H9 (cell line): ENCODE results near the gene TADA2A. TPM values are rescaled to one million over a fixed set of nuclear protein-coding genes. Genes with fewer than 3 reads are reported as not detected.

Experiments
- DNase-seq: peaks from one replicate; pipeline ENCODE4 v3.0.0-alpha.2; 2017
- H2AFZ ChIP-seq: one replicate; pipeline ENCODE4 v1.6.1; 2013; ENCODE audit warnings: mild to moderate bottlenecking, low read length, control low read depth, moderate library complexity
- H2AK5ac ChIP-seq: 2 replicates; pipeline ENCODE4 v1.6.1; 2013; ENCODE audit warnings: low read length, control low read depth, mixed read lengths; ENCODE audit not compliant: insufficient read length
- H2BK120ac ChIP-seq: one replicate; pipeline ENCODE4 v1.6.1; 2013; ENCODE audit warnings: low read depth, mild to moderate bottlenecking, low read length, control low read depth, inconsistent platforms; ENCODE audit not compliant: poor library complexity, severe bottlenecking
- H2BK12ac ChIP-seq: 2 replicates; pipeline ENCODE4 v1.6.1; 2013; ENCODE audit warnings: low read length, control low read depth, mixed read lengths, low read depth; ENCODE audit not compliant: insufficient read length
- H2BK15ac ChIP-seq: 2 replicates; pipeline ENCODE4 v1.6.1; 2013; ENCODE audit warnings: low read depth, low read length, control low read depth
- H2BK20ac ChIP-seq: one replicate; pipeline ENCODE4 v1.6.1; 2013; ENCODE audit warnings: low read depth, mild to moderate bottlenecking, low read length, control low read depth, inconsistent platforms; ENCODE audit not compliant: poor library complexity, severe bottlenecking
- H2BK5ac ChIP-seq: 2 replicates; pipeline ENCODE4 v1.6.1; 2013; ENCODE audit warnings: low read length, control low read depth, mixed read lengths; ENCODE audit not compliant: insufficient read length
- H3K14ac ChIP-seq: 2 replicates; pipeline ENCODE4 v1.6.1; 2013; ENCODE audit warnings: low read length, control low read depth; ENCODE audit not compliant: insufficient read depth
- H3K18ac ChIP-seq: 2 replicates; pipeline ENCODE4 v1.6.1; 2013; ENCODE audit warnings: low read depth, mild to moderate bottlenecking, mixed read lengths, low read length, control low read depth; ENCODE audit not compliant: insufficient read length
- H3K23ac ChIP-seq: 2 replicates; pipeline ENCODE4 v1.6.1; 2013; ENCODE audit warnings: low read length, control low read depth, mixed read lengths, low read depth; ENCODE audit not compliant: insufficient read length
- H3K23me2 ChIP-seq: 2 replicates; pipeline ENCODE4 v1.6.1; 2013; ENCODE audit warnings: low read depth, mild to moderate bottlenecking, mixed read lengths, low read length, control low read depth; ENCODE audit not compliant: insufficient read length, poor library complexity, severe bottlenecking
- H3K27ac ChIP-seq: 2 replicates; pipeline ENCODE4 v1.5.1; 2013; ENCODE audit warnings: low read length, control low read depth, mixed read lengths, low read depth; ENCODE audit not compliant: insufficient read length
- H3K27me3 ChIP-seq: 2 replicates; pipeline ENCODE4 v1.6.1; 2013; ENCODE audit warnings: low read length, control low read depth, inconsistent platforms; ENCODE audit not compliant: insufficient read depth
- H3K4ac ChIP-seq: 2 replicates; pipeline ENCODE4 v1.6.1; 2013; ENCODE audit warnings: low read depth, mild to moderate bottlenecking, control low read depth, inconsistent platforms, low read length, moderate library complexity
- H3K4me1 ChIP-seq: 2 replicates; pipeline ENCODE4 v1.6.1; 2013; ENCODE audit warnings: low read length, control low read depth, inconsistent platforms; ENCODE audit not compliant: insufficient read depth
- H3K4me2 ChIP-seq: 2 replicates; pipeline ENCODE4 v1.6.1; 2013; ENCODE audit warnings: low read length, control low read depth, mixed read lengths; ENCODE audit not compliant: insufficient read length, insufficient read depth
- H3K56ac ChIP-seq: 2 replicates; pipeline ENCODE4 v1.6.1; 2013; ENCODE audit warnings: low read depth, mild to moderate bottlenecking, mixed read lengths, low read length, control low read depth; ENCODE audit not compliant: insufficient read length
- H3K79me1 ChIP-seq: 2 replicates; pipeline ENCODE4 v1.6.1; 2013; ENCODE audit warnings: low read depth, mild to moderate bottlenecking, moderate library complexity, low read length, control low read depth, inconsistent platforms; ENCODE audit not compliant: insufficient read depth, poor library complexity, severe bottlenecking
- H3K79me2 ChIP-seq: 2 replicates; pipeline ENCODE4 v1.6.1; 2013; ENCODE audit warnings: low read length, control low read depth, inconsistent platforms; ENCODE audit not compliant: insufficient read depth
- H3K9ac ChIP-seq: 2 replicates; pipeline ENCODE4 v1.6.1; 2013; ENCODE audit warnings: low read length, control low read depth, mixed read lengths; ENCODE audit not compliant: insufficient read length; ENCODE audit errors: extremely low read depth
- H3K9me3 ChIP-seq: one replicate; pipeline ENCODE4 v1.6.1; 2013; ENCODE audit warnings: low read depth, low read length, inconsistent platforms; ENCODE audit not compliant: control insufficient read depth
- H3T11ph ChIP-seq: one replicate; pipeline ENCODE4 v1.6.1; 2013; ENCODE audit warnings: mild to moderate bottlenecking, low read length, control low read depth, inconsistent platforms
- H4K20me1 ChIP-seq: one replicate; pipeline ENCODE4 v1.6.1; 2013; ENCODE audit not compliant: control insufficient read depth, insufficient read length, insufficient read depth
- H4K5ac ChIP-seq: 2 replicates; pipeline ENCODE4 v1.6.1; 2013; ENCODE audit warnings: low read depth, mild to moderate bottlenecking, mixed read lengths, low read length, control low read depth; ENCODE audit not compliant: insufficient read length
- H4K8ac ChIP-seq: replicated peaks from 2 replicates; pipeline ENCODE4 v1.6.1; 2013; ENCODE audit warnings: low read length, control low read depth, mixed read lengths, low read depth; ENCODE audit not compliant: insufficient read length
- H4K91ac ChIP-seq: 2 replicates; pipeline ENCODE4 v1.6.1; 2013; ENCODE audit warnings: low read depth, mild to moderate bottlenecking, moderate library complexity, mixed read lengths, low read length, control low read depth; ENCODE audit not compliant: insufficient read length
- H3K27ac Mint-ChIP-seq, 3 experiments: 2 replicates in 2 of 3; 3 replicates in 1 of 3; pipeline ENCODE4 v1.8.0; 2020 to 2021; ENCODE audit warnings: mixed read lengths in 3 of 3, mild to moderate bottlenecking in 1 of 3, moderate library complexity in 1 of 3
- H3K27me3 Mint-ChIP-seq: 2 replicates; pipeline ENCODE4 v1.8.0; 2021; ENCODE audit warnings: low read depth, mild to moderate bottlenecking, moderate library complexity, mixed read lengths
- H3K36me3 Mint-ChIP-seq, 3 experiments: 2 replicates in 2 of 3; 3 replicates in 1 of 3; pipeline ENCODE4 v1.8.0; 2020 to 2021; ENCODE audit warnings: low read depth in 3 of 3, mixed read lengths in 3 of 3; ENCODE audit not compliant: insufficient read depth in 1 of 3
- H3K4me1 Mint-ChIP-seq, 2 experiments: 2 replicates each; pipeline ENCODE4 v1.8.0; 2020; ENCODE audit warnings: mixed read lengths in 2 of 2
- H3K4me3 Mint-ChIP-seq, 2 experiments: 2 replicates in 1 of 2; 3 replicates in 1 of 2; pipeline ENCODE4 v1.8.0; 2020 to 2021; ENCODE audit warnings: mild to moderate bottlenecking in 2 of 2, mixed read lengths in 2 of 2, moderate library complexity in 1 of 2
- H3K9me3 Mint-ChIP-seq, 2 experiments: 2 replicates in 1 of 2; 3 replicates in 1 of 2; pipeline ENCODE4 v1.8.0; 2020; ENCODE audit warnings: mild to moderate bottlenecking in 2 of 2, mixed read lengths in 2 of 2, moderate library complexity in 1 of 2
- WGBS: extraction: QIAGEN DNeasy Blood & Tissue Kit; methylation state at CpG from one replicate; pipeline ENCODE4 v1.1.7; 2013; ENCODE audit warnings: missing lambda C conversion rate, low lambda C conversion rate, mixed read lengths; ENCODE audit not compliant: insufficient read length; ENCODE audit errors: extremely low coverage; 5-methylcytosine and 5-hydroxymethylcytosine counted together
- total RNA-seq: library from RNA; stranded (reverse); gene quantifications from 2 replicates; pipeline ENCODE4 v1.2.1, GENCODE V29; 2021
- TF ChIP-seq, protein P1 (sequence below): fragments of 200-600 bp; sonication (generic); conservative IDR thresholded peaks from 3 replicates; pipeline ENCODE4 v1.8.0; 2021; ENCODE audit warnings: antibody characterized with exemption, mild to moderate bottlenecking

The TADA2A gene
- total RNA-seq, 1 experiment from 2014 or later: 20.9 TPM

DNA sequence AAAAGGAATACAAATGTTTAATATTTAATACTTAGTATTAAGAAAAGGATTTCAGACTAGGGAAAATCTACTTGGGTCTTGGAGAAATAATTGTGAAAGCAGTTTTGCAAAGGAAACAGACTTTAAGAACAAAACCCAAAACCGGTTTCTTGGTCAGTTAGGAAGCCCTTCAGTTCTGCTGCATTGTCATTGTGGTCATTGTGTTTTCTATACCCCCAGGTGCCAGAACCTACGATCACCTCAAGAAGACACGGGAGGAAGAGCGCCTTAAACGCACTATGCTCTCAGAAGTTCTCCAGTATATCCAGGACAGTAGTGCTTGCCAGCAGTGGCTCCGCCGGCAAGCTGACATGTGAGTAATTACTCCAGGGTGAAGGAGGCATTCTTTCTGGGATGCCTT lies 63.5 kb downstream of the TADA2A start:
- no peak overlapping the region for H4K5ac ChIP-seq

More for the DNA sequence above, 63.5 kb downstream of the TADA2A start:
- Histone ChIP-seq H3K27ac (no peak overlapping the region), H2BK12ac (no peak overlapping the region), H2AFZ (no peak overlapping the region), H2BK120ac (no peak overlapping the region), H2AK5ac (no peak overlapping the region), H2BK15ac (no peak overlapping the region), H3K4me2 (no peak overlapping the region), H3K56ac (no peak overlapping the region), H3K23me2 (no peaks in the 10 kb centered on the region), H3K79me2 (no peaks in the 10 kb centered on the region), H3K79me1 (no peaks in the 10 kb centered on the region), H3K9ac (no peak overlapping the region), H3K27me3 (no peaks in the 10 kb centered on the region), H3K4ac (no peak overlapping the region), H4K8ac (no peak overlapping the region), H3K14ac (no peak overlapping the region), H3K4me1 (no peaks in the 10 kb centered on the region), H3K18ac (no peak overlapping the region), H2BK20ac (no peak overlapping the region), H3K23ac (no peak overlapping the region), H4K20me1 (no peaks in the 10 kb centered on the region), H4K91ac (no peak overlapping the region), H3K9me3 (no peaks in the 10 kb centered on the region), H3T11ph (no peak overlapping the region), H2BK5ac (no peak overlapping the region)
- Mint-ChIP-seq H3K4me3 (no peak overlapping the region), H3K27ac (no peak overlapping the region), H3K9me3 (no peaks in the 10 kb centered on the region), H3K36me3 (peaks cover 8 to 66% (median 64%) of the 10 kb centered on the region in 3 experiments; a peak in 6 of 7 replicates), H3K27me3 (no peaks in the 10 kb centered on the region), H3K4me1 (no peaks in the 10 kb centered on the region)
- TF ChIP-seq, protein P1, sequence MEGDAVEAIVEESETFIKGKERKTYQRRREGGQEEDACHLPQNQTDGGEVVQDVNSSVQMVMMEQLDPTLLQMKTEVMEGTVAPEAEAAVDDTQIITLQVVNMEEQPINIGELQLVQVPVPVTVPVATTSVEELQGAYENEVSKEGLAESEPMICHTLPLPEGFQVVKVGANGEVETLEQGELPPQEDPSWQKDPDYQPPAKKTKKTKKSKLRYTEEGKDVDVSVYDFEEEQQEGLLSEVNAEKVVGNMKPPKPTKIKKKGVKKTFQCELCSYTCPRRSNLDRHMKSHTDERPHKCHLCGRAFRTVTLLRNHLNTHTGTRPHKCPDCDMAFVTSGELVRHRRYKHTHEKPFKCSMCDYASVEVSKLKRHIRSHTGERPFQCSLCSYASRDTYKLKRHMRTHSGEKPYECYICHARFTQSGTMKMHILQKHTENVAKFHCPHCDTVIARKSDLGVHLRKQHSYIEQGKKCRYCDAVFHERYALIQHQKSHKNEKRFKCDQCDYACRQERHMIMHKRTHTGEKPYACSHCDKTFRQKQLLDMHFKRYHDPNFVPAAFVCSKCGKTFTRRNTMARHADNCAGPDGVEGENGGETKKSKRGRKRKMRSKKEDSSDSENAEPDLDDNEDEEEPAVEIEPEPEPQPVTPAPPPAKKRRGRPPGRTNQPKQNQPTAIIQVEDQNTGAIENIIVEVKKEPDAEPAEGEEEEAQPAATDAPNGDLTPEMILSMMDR: no peak
- DNase-seq: no peak
- WGBS: no CpG with 5 or more reads among the region's 7 CpGs
